Measurements from ENCODE around the gene SIDT1.

Gene SIDT1

GRCh38 chr3:113594066-113594465 lies 61.7 kb downstream of the SIDT1 start:
- no peak for DNase-seq (ENCODE audit: low read depth in 2 of 2)

GRCh38 chr3:113597596-113598354 lies 65.4 kb downstream of the SIDT1 start:
- no peak for DNase-seq (ENCODE audit: low read depth in 2 of 2)

DNA sequence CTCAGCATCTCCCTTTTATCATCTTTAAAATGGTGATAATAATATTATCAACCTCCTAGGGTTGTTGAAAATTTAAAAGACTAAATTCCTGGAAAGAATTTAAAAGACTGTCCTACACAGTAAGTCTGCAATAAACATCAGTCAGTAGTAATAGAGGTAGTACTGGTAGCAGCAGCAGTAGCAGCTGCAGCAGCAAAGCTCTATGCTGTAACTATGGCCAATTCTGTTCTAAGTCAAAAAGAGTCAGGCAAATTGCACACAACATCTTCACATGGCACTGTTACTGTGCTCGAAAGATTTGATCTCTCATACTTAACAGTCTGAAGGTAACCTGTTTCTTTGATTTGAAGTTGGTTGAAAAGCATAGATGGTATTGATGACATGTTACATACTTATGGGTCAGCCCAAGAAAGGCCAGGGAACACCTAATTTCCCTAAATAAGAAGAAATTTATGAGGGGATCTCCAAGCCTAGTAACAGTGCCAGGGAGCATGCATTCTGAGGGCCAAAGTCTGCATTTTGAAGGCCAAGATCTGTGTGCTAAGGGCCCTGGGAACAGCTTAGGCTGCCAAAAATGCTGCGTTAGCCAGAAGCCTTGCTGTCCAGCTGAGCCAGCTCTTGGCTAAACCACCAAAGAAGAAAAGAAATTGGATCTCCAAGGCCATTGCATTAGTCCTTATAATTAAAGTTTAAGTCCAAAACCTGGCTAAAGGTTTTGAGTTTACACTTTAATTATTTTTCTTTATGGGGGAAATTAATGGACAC lies 68.2 kb downstream of the SIDT1 start:
- DNase-seq (ENCODE audit: low read depth in 2 of 2) = no peak

DNA sequence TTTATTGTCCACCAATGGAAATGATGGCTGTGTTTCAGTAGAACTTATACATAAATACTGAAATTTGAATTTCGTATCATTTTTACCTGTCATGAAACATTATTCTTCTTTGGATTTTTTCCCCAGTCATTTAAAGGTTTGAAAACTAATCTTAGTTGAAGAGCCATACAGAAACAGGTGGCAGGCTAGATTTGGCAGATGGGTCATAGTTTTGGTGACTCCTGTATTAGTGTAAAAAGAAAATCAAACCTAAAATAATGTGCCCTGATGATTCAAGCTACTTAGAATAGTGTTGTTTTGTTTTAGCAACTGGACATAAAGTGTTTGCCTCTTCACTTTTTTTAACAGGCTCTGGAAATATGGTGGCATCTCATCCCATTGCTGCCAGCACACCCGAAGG lies 68.9 kb downstream of the SIDT1 start:
- no peak for DNase-seq (ENCODE audit: low read depth in 2 of 2)

DNA sequence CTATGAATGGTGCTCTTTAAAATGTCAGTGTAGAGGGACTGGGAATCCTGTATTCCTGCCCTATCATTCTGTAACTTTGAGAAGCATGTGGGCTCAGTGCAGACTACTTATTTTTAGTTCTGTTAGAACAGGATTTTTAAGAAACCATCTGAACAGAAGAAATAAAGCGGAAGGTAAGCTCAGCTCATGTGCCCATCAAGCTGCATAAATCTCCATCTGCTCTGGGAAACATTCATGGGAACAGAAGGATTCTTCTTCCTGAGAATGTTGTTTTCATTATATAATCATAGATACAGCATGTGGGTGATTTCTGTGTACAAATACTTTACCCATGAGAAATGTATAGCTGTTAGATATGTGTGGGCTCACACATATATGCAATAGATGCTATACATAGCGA lies 69.9 kb downstream of the SIDT1 start:
- DNase-seq (ENCODE audit: low read depth in 2 of 2) = no peak

- no peak for DNase-seq (ENCODE audit: low read depth in 2 of 2)
Observed at GRCh38 chr3:113602836-113603235, 70.5 kb downstream of the SIDT1 start.

GRCh38 chr3:113606539-113607218 lies 74.3 kb downstream of the SIDT1 start:
- peak; percentile 1 to 13 for DNase-seq (ENCODE audit: low read depth in 2 of 2)

- DNase-seq (ENCODE audit: low read depth in 2 of 2) = no peak
Observed at GRCh38 chr3:113607219-113607596, 74.9 kb downstream of the SIDT1 start.

- no peak for DNase-seq (ENCODE audit: low read depth in 2 of 2)
Observed at GRCh38 chr3:113614402-113614801, 82.0 kb downstream of the SIDT1 start.

DNA sequence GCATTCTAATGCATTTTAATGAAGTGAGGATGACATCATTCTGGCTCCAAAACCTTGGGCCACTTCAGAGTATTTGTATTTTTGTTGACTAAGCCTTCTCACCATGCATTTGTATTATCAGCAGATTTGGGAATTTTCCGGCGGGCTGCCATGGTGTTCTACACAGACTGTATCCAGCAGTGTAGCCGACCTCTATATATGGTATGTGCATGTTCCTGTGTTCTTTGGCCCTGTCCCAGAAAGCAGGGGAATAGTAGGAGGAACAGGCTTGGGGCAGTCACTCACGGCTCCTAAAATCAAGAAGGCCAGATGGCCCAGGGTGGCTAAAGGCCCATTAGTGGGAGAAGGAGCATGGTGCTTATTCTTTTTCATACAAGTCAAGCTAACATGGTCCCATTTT lies 83.6 kb downstream of the SIDT1 start:
- no peak for DNase-seq (ENCODE audit: low read depth in 2 of 2)

GRCh38 chr3:113617726-113618125 lies 85.4 kb downstream of the SIDT1 start:
- DNase-seq (ENCODE audit: low read depth in 2 of 2) = no peak

DNA sequence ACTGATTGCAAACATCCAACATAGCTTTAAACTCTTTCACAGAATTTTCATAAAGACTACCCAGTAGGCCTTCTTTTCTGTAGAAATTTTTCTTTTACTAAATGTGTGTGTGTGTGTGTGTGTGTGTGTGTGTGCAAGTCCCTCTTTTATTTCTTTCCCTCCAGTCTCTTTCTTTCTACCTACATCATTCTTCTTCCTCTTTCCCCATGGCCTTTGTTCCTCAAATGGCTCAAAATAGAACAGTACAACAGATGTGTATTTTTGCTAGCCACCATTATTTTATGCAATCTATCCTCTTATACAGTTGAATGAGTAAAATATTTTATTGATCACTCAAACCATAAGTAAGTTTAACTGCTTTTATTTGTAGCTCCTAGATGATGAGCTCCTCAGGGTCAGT lies 87.7 kb downstream of the SIDT1 start:
- no peak for DNase-seq (ENCODE audit: low read depth in 2 of 2)

- DNase-seq (ENCODE audit: low read depth in 2 of 2) = no peak
Observed at GRCh38 chr3:113623324-113623723, 91.0 kb downstream of the SIDT1 start.

DNA sequence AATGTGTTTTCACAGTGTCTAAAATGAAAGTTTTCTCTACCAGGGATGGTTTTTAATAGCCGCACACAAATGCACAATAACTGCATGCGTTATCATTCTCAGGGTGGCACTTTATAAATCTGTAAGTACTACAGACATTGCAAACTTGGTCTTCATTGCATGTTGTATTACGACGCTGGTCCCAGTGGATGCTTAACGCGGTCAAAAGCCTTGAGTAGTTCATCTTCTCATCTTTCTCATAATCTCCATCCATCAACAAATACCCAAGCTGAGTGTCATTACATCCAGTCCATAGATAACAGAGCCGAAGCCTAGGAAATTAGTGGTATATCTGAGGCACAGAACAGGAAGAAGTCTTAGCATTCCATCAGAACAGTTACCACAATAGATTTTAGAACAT lies 91.5 kb downstream of the SIDT1 start:
- DNase-seq (ENCODE audit: low read depth in 2 of 2) = no peak

DNA sequence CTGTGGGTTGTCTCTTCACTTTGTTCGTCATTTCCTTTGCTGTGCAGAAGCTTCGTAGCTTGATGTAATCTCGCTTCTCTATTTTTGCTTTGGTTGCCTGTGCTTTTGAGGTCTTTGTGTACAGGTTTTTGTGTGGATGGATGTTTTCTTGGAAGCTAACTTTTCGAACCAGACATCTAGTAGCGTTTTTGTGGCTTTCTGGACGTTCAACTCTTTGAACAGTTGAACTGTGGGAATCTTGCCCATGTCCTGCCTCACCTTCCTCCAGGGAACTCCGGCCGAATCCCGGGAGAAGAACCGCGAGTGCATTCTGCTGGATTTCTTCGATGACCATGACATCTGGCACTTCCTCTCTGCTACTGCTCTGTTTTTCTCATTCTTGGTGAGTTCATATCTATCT lies 93.5 kb downstream of the SIDT1 start:
- no peak for DNase-seq (ENCODE audit: low read depth in 2 of 2)

DNA sequence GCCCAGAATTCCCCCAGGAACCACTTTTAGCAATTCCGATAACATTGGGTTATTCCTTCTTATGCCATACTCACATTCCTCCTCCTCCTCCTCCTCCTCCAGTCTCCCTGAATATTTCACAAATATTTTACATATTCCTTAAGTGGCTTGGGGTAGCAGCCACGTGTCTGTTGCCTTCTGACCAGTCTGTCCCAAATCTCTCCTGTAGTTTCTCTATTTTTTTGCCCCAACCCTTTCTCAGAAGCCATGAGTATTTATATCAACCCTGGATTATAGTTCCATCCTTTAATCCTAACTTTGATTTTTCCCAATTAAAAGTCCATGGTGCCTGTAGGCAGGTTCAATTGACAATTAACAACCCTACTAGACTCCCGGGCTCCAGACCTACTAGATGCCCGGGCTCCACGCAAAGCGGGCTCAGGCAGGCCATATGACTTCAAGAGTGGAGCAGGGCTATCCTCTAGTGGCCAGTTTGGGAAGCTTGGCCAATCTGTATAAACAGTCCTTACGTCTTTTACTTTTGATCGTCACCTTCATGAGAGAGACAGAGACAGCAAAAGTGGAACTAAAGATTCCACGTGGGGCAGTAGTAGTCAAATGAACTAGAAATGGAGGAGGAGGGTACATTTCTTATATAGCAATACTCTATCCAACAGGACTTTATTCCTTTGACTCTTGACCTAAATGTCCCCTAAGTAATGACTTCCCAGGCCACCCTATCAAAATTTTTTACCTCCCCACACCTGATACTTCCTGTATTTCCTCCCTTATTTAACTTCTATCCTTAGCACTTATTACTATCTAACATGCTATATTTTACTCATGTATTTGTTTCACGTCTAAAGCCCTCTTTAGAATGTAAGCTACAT lies 94.4 kb downstream of the SIDT1 start:
- no peak for DNase-seq (ENCODE audit: low read depth in 2 of 2)

- DNase-seq (ENCODE audit: low read depth in 2 of 2) = no peak
Observed at GRCh38 chr3:113628316-113628715, 96.0 kb downstream of the SIDT1 start.

- DNase-seq (ENCODE audit: low read depth in 2 of 2) = no peak
Observed at GRCh38 chr3:113628788-113629187, 96.4 kb downstream of the SIDT1 start.

GRCh38 chr3:113629584-113630421 lies 97.4 kb downstream of the SIDT1 start:
- DNase-seq (ENCODE audit: low read depth in 2 of 2) = no peak

DNA sequence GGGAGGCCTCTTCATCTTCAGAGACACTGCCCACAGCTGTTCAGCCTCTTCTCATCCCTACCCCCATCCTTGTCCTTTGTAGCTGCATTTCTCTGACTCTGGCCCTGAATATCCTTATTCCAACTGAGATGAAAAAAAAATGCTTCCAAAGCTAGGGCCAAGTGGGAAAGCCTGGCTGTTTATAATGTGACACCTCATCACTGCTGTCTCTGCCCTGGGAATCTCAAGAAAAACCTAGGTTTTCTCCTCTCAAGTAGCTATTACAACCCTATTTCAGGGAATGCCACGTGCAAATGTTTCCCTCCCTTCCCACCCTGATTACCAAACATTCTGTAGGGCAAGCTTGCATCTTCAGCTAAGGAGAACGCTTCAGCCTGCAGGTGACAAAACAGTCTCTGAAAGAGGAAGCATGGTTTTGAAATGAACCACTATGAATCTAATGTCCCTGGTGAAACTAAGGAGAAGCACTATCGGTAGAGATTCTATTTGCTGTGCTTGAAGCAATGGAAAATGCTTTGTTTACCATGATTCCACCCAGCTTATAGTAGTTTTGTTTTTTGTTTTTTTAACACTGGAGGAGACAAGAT lies 98.7 kb downstream of the SIDT1 start:
- DNase-seq (ENCODE audit: low read depth in 2 of 2) = no peak

DNA sequence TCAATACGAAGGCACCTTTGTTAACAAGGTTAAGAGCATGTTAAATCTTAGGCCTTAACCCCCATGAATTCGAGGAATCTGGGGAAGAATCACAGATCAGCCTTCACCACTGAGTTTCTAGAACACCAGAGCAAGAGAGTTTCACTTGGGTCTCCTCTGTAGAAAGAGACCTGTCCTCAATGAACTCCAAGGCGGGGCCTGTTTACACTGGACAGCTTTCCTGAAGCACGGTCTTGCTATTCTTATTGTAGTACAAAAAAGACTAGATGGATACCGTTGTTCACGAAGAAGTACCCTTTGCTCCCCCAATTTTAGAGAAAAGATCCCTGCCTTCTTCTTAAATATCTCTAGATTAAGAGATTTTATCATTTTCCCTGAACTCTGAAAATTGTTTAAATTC lies 99.2 kb downstream of the SIDT1 start:
- DNase-seq (ENCODE audit: low read depth in 2 of 2) = no peak
